Ishikawa (cell line): Measurements from ENCODE around the gene NPAS3.

ENCODE experiments used
- CEBPB ChIP-seq: IDR thresholded peaks from 2 replicates; pipeline ENCODE4 v1.6.1; 2012
- CREB1 ChIP-seq: IDR thresholded peaks from 2 replicates; pipeline ENCODE4 v1.6.1; 2012; ENCODE audit warnings: low read depth
- EP300 ChIP-seq: IDR thresholded peaks from 2 replicates; pipeline ENCODE4 v1.6.1; 2012; ENCODE audit warnings: borderline replicate concordance
- FOXM1 ChIP-seq: IDR thresholded peaks from 2 replicates; pipeline ENCODE4 v1.6.1; 2012; ENCODE audit warnings: low read depth, borderline replicate concordance
- NFIC ChIP-seq: IDR thresholded peaks from 2 replicates; pipeline ENCODE4 v1.6.1; 2012
- RAD21 ChIP-seq: IDR thresholded peaks from 2 replicates; pipeline ENCODE4 v1.6.1; 2012; ENCODE audit warnings: low read depth
- TAF1 ChIP-seq: IDR thresholded peaks from 2 replicates; pipeline ENCODE4 v1.6.1; 2012; ENCODE audit warnings: low read depth, mild to moderate bottlenecking
- TCF12 ChIP-seq: IDR thresholded peaks from 2 replicates; pipeline ENCODE4 v1.6.1; 2012; ENCODE audit warnings: low read depth
- YY1 ChIP-seq: IDR thresholded peaks from 2 replicates; pipeline ENCODE4 v1.6.1; 2012; ENCODE audit warnings: low read depth
- ZBTB7A ChIP-seq: IDR thresholded peaks from 2 replicates; pipeline ENCODE4 v1.6.1; 2012; ENCODE audit warnings: low read depth
- TF ChIP-seq, protein P1 (sequence below): IDR thresholded peaks from 2 replicates; pipeline ENCODE4 v1.6.1; 2012; ENCODE audit warnings: low read depth, mild to moderate bottlenecking
- TF ChIP-seq, protein P2 (sequence below): IDR thresholded peaks from 2 replicates; pipeline ENCODE4 v1.6.1; 2012

DNA sequence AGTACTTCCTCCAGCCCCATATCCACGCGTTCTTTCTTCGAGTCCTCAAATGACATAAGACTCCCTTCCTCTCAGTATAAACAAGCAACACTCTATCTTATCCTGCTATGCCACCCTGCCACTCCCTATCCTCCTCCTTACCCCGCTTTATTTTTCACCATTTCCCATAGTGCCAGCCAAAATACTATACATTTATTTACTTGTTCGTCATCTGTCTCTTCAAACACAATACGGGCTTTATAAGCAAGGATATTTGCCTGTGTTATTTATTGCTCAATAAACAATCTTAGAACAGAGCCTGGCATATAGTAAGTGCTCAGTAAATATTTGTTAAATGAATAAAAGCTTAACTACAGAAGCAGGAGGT lies 567.3 kb downstream of the NPAS3 start:
- TF ChIP-seq CEBPB, result no peak
- no peak for TF ChIP-seq NFIC
- TF ChIP-seq RAD21, result no peak
- TF ChIP-seq, protein P1, sequence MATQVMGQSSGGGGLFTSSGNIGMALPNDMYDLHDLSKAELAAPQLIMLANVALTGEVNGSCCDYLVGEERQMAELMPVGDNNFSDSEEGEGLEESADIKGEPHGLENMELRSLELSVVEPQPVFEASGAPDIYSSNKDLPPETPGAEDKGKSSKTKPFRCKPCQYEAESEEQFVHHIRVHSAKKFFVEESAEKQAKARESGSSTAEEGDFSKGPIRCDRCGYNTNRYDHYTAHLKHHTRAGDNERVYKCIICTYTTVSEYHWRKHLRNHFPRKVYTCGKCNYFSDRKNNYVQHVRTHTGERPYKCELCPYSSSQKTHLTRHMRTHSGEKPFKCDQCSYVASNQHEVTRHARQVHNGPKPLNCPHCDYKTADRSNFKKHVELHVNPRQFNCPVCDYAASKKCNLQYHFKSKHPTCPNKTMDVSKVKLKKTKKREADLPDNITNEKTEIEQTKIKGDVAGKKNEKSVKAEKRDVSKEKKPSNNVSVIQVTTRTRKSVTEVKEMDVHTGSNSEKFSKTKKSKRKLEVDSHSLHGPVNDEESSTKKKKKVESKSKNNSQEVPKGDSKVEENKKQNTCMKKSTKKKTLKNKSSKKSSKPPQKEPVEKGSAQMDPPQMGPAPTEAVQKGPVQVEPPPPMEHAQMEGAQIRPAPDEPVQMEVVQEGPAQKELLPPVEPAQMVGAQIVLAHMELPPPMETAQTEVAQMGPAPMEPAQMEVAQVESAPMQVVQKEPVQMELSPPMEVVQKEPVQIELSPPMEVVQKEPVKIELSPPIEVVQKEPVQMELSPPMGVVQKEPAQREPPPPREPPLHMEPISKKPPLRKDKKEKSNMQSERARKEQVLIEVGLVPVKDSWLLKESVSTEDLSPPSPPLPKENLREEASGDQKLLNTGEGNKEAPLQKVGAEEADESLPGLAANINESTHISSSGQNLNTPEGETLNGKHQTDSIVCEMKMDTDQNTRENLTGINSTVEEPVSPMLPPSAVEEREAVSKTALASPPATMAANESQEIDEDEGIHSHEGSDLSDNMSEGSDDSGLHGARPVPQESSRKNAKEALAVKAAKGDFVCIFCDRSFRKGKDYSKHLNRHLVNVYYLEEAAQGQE, result no peak
- no peak for TF ChIP-seq TAF1
- TF ChIP-seq TCF12, result no peak
- TF ChIP-seq YY1, result no peak
- TF ChIP-seq CREB1, result no peak
- no peak for TF ChIP-seq EP300
- no peak for TF ChIP-seq ZBTB7A
- TF ChIP-seq, protein P2, sequence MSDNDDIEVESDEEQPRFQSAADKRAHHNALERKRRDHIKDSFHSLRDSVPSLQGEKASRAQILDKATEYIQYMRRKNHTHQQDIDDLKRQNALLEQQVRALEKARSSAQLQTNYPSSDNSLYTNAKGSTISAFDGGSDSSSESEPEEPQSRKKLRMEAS, result no peak
- no peak for TF ChIP-seq FOXM1
